Measurements from ENCODE around the gene CDKN2B.
"Not testable (repeated sequence)": the region's sequence is repeated elsewhere in the genome, so short reads cannot be mapped to it uniquely, and the experiment has no call there.

The CDKN2B gene

GRCh38 chr9:21969011-21969940 is 39.8 kb downstream of the CDKN2B start:
- DNase-seq (ENCODE audit: low read depth), result no peak

- no peak for DNase-seq (ENCODE audit: low read depth)
Measured at GRCh38 chr9:21968331-21969010, 40.6 kb downstream of the CDKN2B start.

GRCh38 chr9:21967702-21968101 is 41.4 kb downstream of the CDKN2B start:
- no peak for DNase-seq (ENCODE audit: low read depth)

- no peak for DNase-seq (ENCODE audit: low read depth)
Measured at GRCh38 chr9:21967169-21967568, 41.9 kb downstream of the CDKN2B start.

GRCh38 chr9:21966140-21966851 is 42.8 kb downstream of the CDKN2B start:
- no peak for DNase-seq (ENCODE audit: low read depth)

- DNase-seq (ENCODE audit: low read depth), result no peak
Measured at GRCh38 chr9:21965401-21965951, 43.6 kb downstream of the CDKN2B start.

GRCh38 chr9:21964925-21965385 is 44.1 kb downstream of the CDKN2B start:
- DNase-seq (ENCODE audit: low read depth), result no peak

- DNase-seq (ENCODE audit: low read depth), result no peak
Measured at GRCh38 chr9:21961569-21961968, 47.5 kb downstream of the CDKN2B start.

DNA sequence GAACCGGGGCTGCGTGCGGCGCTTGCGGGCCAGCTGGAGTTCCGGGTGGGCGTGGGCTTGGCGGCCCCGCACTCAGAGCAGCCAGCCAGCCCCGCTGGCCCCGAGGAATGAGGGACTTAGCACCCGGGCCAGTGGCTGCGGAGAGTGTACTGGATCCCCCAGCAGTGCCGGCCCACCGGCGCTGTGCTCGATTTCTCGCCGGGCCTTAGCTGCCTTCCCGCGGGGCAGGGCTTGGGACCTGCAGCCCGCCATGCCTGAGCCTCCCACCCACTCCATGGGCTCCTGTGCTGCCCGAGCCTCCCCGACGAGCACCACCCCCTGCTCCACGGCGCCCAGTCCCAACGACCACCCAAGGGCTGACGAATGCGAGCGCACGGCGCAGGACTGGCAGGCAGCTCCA is 49.8 kb downstream of the CDKN2B start:
- DNase-seq (ENCODE audit: low read depth), result not testable (repeated sequence)

DNA sequence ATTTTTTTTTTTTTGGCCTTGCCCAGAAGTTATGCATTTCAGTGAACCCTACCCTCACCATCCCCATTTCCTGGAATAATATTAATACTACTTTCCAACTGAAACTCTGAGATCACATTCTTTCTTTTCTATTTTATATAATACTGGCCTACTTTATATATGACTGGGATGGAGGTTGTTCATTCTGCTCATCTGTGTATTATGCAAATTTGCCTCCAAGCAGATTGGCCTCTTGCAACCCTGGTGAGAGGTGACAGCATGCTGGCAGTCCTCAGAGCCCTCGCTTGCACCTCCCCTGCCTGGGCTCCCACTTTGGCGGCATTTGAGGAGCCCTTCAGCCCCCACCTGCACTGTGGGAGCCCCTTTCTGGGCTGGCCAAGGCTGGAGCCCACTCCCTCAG is 50.3 kb downstream of the CDKN2B start:
- no peak for DNase-seq (ENCODE audit: low read depth)

Measured in activated T-cell treated with anti-CD3 and anti-CD28 coated beads for 1 hour (primary cell).